ENCODE data around the gene MT1HL1. TPM values are rescaled to one million over a fixed set of nuclear protein-coding genes. Genes with fewer than 3 reads are reported as not detected.

The MT1HL1 gene
- total RNA-seq, 3 donors from 2014 or later (not counting 1 experiment from before 2014, with no cell fraction given) = not detected

DNA sequence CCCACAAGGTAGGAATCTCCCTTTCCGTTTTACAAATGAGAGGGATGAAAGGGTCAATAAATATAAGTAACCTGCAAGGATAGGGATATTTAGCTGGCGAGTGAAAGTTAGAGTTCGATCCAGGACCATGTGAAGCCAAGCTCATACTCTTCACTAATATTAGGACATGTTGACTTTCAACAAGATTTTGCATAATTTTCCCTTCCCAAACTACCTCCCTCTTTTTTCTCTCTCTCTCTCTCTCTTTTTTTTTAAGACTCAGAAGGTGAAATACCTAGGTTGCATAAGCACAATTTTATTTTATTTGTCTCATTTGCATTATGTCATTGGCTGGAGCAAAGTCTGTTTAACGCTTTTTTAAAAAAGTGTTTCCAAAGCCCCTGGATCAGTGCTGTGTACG, 8.1 kb upstream of the MT1HL1 start:
- 91% methylated on average over 4 of the region's 5 CpGs for WGBS (ENCODE audit: insufficient coverage)

DNA sequence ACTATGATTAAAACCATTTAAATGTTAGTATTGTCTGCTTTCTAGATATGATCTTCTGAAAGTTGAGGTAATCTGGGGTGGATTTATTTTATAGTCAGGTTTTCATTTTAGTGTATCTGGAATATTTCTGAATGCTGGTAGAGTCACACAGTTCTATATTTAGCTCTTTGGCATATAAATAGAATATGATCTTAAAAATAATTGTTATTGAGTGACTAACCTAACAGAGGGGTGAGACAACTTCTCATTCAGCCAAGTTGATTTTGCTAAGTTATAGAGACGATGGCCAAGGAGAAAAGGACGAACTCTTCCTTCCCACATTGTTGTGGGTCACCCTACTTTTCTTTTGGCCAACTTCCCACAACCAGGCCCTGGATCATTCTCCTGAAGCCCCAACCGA, 7.2 kb upstream of the MT1HL1 start:
- no peak for ATAC-seq
- Mint-ChIP-seq H3K36me3 (no peaks in the 10 kb centered on the region), H3K4me3 (no peak overlapping the region), H3K27me3 (ENCODE audit: low read depth in 2 of 2) (peaks cover 0 to 2% of the 10 kb centered on the region in 2 donors), H3K27ac (no peak overlapping the region), H3K4me1 (no peaks in the 10 kb centered on the region), H3K9me3 (peaks cover 0 to 2% of the 10 kb centered on the region in 2 donors)
- H3K36me3 ChIP-seq (ENCODE audit: control insufficient read depth, insufficient read depth, low read length) = no peaks in the 10 kb centered on the region
- DNase-seq = no peak
- intact Hi-C loops (cut with micrococcal nuclease) = no loop called here
- WGBS (ENCODE audit: insufficient coverage) = 91% methylated on average over 2 of the region's 3 CpGs
- no peak overlapping the region for H3K4me3 ChIP-seq (ENCODE audit: low read length)
- no peaks in the 10 kb centered on the region for H3K27me3 ChIP-seq (ENCODE audit: control insufficient read depth, insufficient read depth, low read length)
- TF ChIP-seq, protein P1, sequence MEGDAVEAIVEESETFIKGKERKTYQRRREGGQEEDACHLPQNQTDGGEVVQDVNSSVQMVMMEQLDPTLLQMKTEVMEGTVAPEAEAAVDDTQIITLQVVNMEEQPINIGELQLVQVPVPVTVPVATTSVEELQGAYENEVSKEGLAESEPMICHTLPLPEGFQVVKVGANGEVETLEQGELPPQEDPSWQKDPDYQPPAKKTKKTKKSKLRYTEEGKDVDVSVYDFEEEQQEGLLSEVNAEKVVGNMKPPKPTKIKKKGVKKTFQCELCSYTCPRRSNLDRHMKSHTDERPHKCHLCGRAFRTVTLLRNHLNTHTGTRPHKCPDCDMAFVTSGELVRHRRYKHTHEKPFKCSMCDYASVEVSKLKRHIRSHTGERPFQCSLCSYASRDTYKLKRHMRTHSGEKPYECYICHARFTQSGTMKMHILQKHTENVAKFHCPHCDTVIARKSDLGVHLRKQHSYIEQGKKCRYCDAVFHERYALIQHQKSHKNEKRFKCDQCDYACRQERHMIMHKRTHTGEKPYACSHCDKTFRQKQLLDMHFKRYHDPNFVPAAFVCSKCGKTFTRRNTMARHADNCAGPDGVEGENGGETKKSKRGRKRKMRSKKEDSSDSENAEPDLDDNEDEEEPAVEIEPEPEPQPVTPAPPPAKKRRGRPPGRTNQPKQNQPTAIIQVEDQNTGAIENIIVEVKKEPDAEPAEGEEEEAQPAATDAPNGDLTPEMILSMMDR (IDR thresholded peaks at IDR 0.05) = no peak
- no peaks in the 10 kb centered on the region for H3K4me1 ChIP-seq (ENCODE audit: control insufficient read depth, insufficient read depth, low read length)
- H3K27ac ChIP-seq (ENCODE audit: low read length) = no peak overlapping the region
- no peaks in the 10 kb centered on the region for H3K9me3 ChIP-seq (ENCODE audit: control insufficient read depth, insufficient read depth, low read length)

More for the DNA sequence above, 8.1 kb upstream of the MT1HL1 start:
- Mint-ChIP-seq H3K9me3 (peaks cover 0 to 2% of the 10 kb centered on the region in 2 donors), H3K27ac (no peak overlapping the region), H3K36me3 (no peaks in the 10 kb centered on the region), H3K4me1 (no peaks in the 10 kb centered on the region), H3K4me3 (no peak overlapping the region), H3K27me3 (ENCODE audit: low read depth in 2 of 2) (peaks cover 0 to 2% of the 10 kb centered on the region in 2 donors)
- no peak overlapping the region for H3K27ac ChIP-seq (ENCODE audit: low read length)
- no peaks in the 10 kb centered on the region for H3K9me3 ChIP-seq (ENCODE audit: control insufficient read depth, insufficient read depth, low read length)
- no peaks in the 10 kb centered on the region for H3K36me3 ChIP-seq (ENCODE audit: control insufficient read depth, insufficient read depth, low read length)
- TF ChIP-seq, protein P1 (IDR thresholded peaks at IDR 0.05) = no peak
- DNase-seq = no peak
- no peaks in the 10 kb centered on the region for H3K27me3 ChIP-seq (ENCODE audit: control insufficient read depth, insufficient read depth, low read length)
- ATAC-seq = no peak
- intact Hi-C loops (cut with micrococcal nuclease) = no loop called here
- no peak overlapping the region for H3K4me3 ChIP-seq (ENCODE audit: low read length)
- H3K4me1 ChIP-seq (ENCODE audit: control insufficient read depth, insufficient read depth, low read length) = no peaks in the 10 kb centered on the region

DNA sequence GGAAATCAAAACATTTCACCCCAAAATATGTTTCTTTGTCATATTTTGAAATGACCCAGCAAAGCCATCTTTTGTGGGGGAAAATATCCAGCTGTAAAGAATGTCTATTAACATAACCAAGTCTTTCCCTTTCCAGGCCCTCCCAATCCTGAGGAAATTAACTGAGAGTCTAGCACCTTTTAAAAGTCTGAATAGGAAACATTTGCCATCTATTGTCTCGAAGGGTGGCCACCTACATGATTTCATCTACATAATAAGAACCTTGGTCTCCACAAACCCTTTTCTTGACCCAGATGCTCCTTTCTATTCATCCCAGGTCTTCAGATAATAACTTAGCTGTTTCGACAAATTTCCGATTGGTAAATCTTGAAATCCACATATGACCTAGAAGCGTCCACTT, 5.4 kb upstream of the MT1HL1 start:
- Mint-ChIP-seq H3K27ac (no peak overlapping the region), H3K9me3 (peaks cover 0 to 2% of the 10 kb centered on the region in 2 donors), H3K4me3 (no peak overlapping the region), H3K36me3 (no peaks in the 10 kb centered on the region), H3K27me3 (ENCODE audit: low read depth in 2 of 2) (peaks cover 0 to 2% of the 10 kb centered on the region in 2 donors), H3K4me1 (no peaks in the 10 kb centered on the region)
- Histone ChIP-seq H3K9me3 (ENCODE audit: control insufficient read depth, insufficient read depth, low read length) (no peaks in the 10 kb centered on the region), H3K27ac (ENCODE audit: low read length) (no peak overlapping the region), H3K36me3 (ENCODE audit: control insufficient read depth, insufficient read depth, low read length) (no peaks in the 10 kb centered on the region), H3K27me3 (ENCODE audit: control insufficient read depth, insufficient read depth, low read length) (no peaks in the 10 kb centered on the region), H3K4me3 (ENCODE audit: low read length) (no peak overlapping the region), H3K4me1 (ENCODE audit: control insufficient read depth, insufficient read depth, low read length) (no peaks in the 10 kb centered on the region)
- TF ChIP-seq, protein P1 (IDR thresholded peaks at IDR 0.05) = no peak
- no peak for ATAC-seq
- 92% methylated on average over 4 of the region's 4 CpGs for WGBS (ENCODE audit: insufficient coverage)
- intact Hi-C loops (cut with micrococcal nuclease) = no loop called here
- no peak for DNase-seq

DNA sequence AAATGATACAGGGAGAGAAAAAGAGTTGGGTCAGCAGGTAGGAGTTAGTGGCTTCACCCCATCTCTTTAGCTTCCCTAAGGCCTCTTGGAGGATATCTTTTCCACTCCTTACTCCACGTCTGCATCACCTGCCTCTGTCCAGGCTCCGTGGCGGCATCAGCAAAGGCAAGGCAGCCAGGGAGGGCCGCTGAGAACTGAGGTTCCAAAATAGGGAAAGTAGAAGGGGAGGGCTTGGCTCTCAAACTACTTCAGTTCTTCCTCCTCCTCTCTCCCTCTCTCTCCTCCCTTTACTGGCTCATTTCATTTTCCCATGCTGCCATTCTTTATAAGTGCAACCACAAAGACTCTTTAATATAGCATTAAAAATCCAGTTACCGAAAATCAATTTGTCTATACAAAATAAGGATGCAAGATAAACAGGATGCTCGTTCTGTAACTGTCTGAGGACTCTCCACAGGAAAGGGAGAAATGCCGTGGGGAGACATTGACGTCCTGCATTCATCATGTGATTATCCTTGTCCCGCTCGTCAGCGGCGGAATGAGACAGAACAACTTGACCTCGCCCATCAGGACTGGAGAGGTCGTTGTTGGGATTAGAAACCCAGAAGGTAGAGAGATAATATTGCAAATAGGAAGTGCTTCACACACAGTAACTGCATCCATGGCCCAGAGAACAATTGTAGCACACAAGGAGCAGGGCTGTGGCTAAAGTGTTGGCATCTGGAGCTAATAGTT, 3.1 kb upstream of the MT1HL1 start:
- ATAC-seq (no peak), DNase-seq (no peak)
- Mint-ChIP-seq H3K36me3 (no peaks in the 10 kb centered on the region), H3K4me1 (no peaks in the 10 kb centered on the region), H3K27me3 (ENCODE audit: low read depth in 2 of 2) (peaks cover 0 to 2% of the 10 kb centered on the region in 2 donors), H3K27ac (no peak overlapping the region), H3K4me3 (no peak overlapping the region), H3K9me3 (peaks cover 0 to 2% of the 10 kb centered on the region in 2 donors)
- WGBS (ENCODE audit: insufficient coverage) = 84% methylated on average over 11 of the region's 14 CpGs
- H3K9me3 ChIP-seq (ENCODE audit: control insufficient read depth, insufficient read depth, low read length) = no peaks in the 10 kb centered on the region
- no peaks in the 10 kb centered on the region for H3K36me3 ChIP-seq (ENCODE audit: control insufficient read depth, insufficient read depth, low read length)
- H3K4me1 ChIP-seq (ENCODE audit: control insufficient read depth, insufficient read depth, low read length) = no peaks in the 10 kb centered on the region
- intact Hi-C loops (cut with micrococcal nuclease) = no loop called here
- H3K27ac ChIP-seq (ENCODE audit: low read length) = no peak overlapping the region
- H3K4me3 ChIP-seq (ENCODE audit: low read length) = no peak overlapping the region
- TF ChIP-seq, protein P1 (IDR thresholded peaks at IDR 0.05) = no peak
- H3K27me3 ChIP-seq (ENCODE audit: control insufficient read depth, insufficient read depth, low read length) = no peaks in the 10 kb centered on the region
